Measurements from ENCODE around the gene STAT2.

The STAT2 gene

GRCh38 chr12:56333197-56333678 is 26.7 kb downstream of the STAT2 start:
- Histone ChIP-seq H3K4ac (ENCODE audit: low read depth in 1 of 2, low read length in 2 of 2) (peak overlapping the region in 1 of 2 experiments; percentile 92), H2BK15ac (ENCODE audit: low read depth, poor library complexity, severe bottlenecking) (no peak overlapping the region), H2BK120ac (ENCODE audit: low read depth, low read length) (no peak overlapping the region), H3K9ac (ENCODE audit: low read length) (peak overlapping the region; percentile 98), H2BK5ac (ENCODE audit: low read depth, low read length, poor library complexity, severe bottlenecking) (no peak overlapping the region), H3K79me1 (replicated peaks; ENCODE audit: low read length, poor library complexity, severe bottlenecking) (peaks cover 3% of the 10 kb centered on the region), H3K18ac (ENCODE audit: low read depth in 1 of 2, low read length in 2 of 2) (peak overlapping the region; percentile 68), H2AFZ (ENCODE audit: low read depth, low read length) (peak overlapping the region; percentile 78), H4K91ac (ENCODE audit: low read length) (peak overlapping the region; percentile 62), H3K4me2 (ENCODE audit: low read length, poor library complexity, severe bottlenecking) (peak overlapping the region; percentile 72), H3K14ac (ENCODE audit: low read length in 2 of 2) (no peak overlapping the region), H3K27me3 (ENCODE audit: control insufficient read depth in 1 of 2, insufficient read depth in 1 of 2, low read length in 2 of 2) (no peaks in the 10 kb centered on the region), H3K4me1 (ENCODE audit: control insufficient read depth, insufficient read depth, low read depth, low read length) (peaks cover 6% of the 10 kb centered on the region), H3K4me3 (ENCODE audit: insufficient read depth in 1 of 2, low read depth in 1 of 2, low read length in 2 of 2) (peak overlapping the region in 1 of 2 experiments; percentile 90), H2AK5ac (ENCODE audit: low read length, severe bottlenecking) (peak overlapping the region; percentile 26), H3K27ac (ENCODE audit: low read length, poor library complexity, severe bottlenecking) (peak overlapping the region; percentile 96), H3K9me3 (ENCODE audit: control insufficient read depth, low read length) (no peaks in the 10 kb centered on the region), H4K8ac (ENCODE audit: low read length) (peak overlapping the region; percentile 56), H2BK12ac (ENCODE audit: low read length in 2 of 2) (peak overlapping the region in 1 of 2 experiments; percentile 4), H3K36me3 (ENCODE audit: control insufficient read depth in 1 of 2, insufficient read depth in 2 of 2, low read depth in 1 of 2, low read length in 2 of 2) (peaks cover 0 to under 1% of the 10 kb centered on the region in 2 experiments), H3K23ac (ENCODE audit: low read length in 2 of 2) (no peak overlapping the region)
- 89% methylated on average over 2 of the region's 8 CpGs for WGBS
- no peak for DNase-seq

GRCh38 chr12:56332512-56333196 is 27.3 kb downstream of the STAT2 start:
- Histone ChIP-seq H2BK5ac (ENCODE audit: low read depth, low read length, poor library complexity, severe bottlenecking) (no peak overlapping the region), H3K18ac (ENCODE audit: low read depth in 1 of 2, low read length in 2 of 2) (no peak overlapping the region), H3K27ac (ENCODE audit: low read length, poor library complexity, severe bottlenecking) (no peak overlapping the region), H3K14ac (ENCODE audit: low read length in 2 of 2) (no peak overlapping the region), H3K9me3 (ENCODE audit: control insufficient read depth, low read length) (no peaks in the 10 kb centered on the region), H3K23ac (ENCODE audit: low read length in 2 of 2) (no peak overlapping the region), H3K36me3 (ENCODE audit: control insufficient read depth in 1 of 2, insufficient read depth in 2 of 2, low read depth in 1 of 2, low read length in 2 of 2) (peaks cover 0 to 6% of the 10 kb centered on the region in 2 experiments), H2BK120ac (ENCODE audit: low read depth, low read length) (no peak overlapping the region), H3K9ac (ENCODE audit: low read length) (peak overlapping the region; percentile 98), H4K91ac (ENCODE audit: low read length) (peak overlapping the region; percentile 62), H3K4me3 (ENCODE audit: insufficient read depth in 1 of 2, low read depth in 1 of 2, low read length in 2 of 2) (peak overlapping the region in 1 of 2 experiments; percentile 90), H2BK15ac (ENCODE audit: low read depth, poor library complexity, severe bottlenecking) (no peak overlapping the region), H3K4me2 (ENCODE audit: low read length, poor library complexity, severe bottlenecking) (no peak overlapping the region), H3K4me1 (ENCODE audit: control insufficient read depth, insufficient read depth, low read depth, low read length) (peaks cover 6% of the 10 kb centered on the region), H2BK12ac (ENCODE audit: low read length in 2 of 2) (no peak overlapping the region), H3K27me3 (ENCODE audit: control insufficient read depth in 1 of 2, insufficient read depth in 1 of 2, low read length in 2 of 2) (no peaks in the 10 kb centered on the region), H3K79me1 (replicated peaks; ENCODE audit: low read length, poor library complexity, severe bottlenecking) (peaks cover 3% of the 10 kb centered on the region), H4K8ac (ENCODE audit: low read length) (peak overlapping the region; percentile 56), H2AFZ (ENCODE audit: low read depth, low read length) (no peak overlapping the region), H2AK5ac (ENCODE audit: low read length, severe bottlenecking) (peak overlapping the region; percentile 26), H3K4ac (ENCODE audit: low read depth in 1 of 2, low read length in 2 of 2) (peak overlapping the region; percentile 25 to 92)
- DNase-seq = no peak
- WGBS = 93% methylated on average over 11 of the region's 11 CpGs

GRCh38 chr12:56330936-56331490 is 28.9 kb downstream of the STAT2 start:
- H2BK5ac ChIP-seq (ENCODE audit: low read depth, low read length, poor library complexity, severe bottlenecking) = no peak overlapping the region
- H3K27ac ChIP-seq (ENCODE audit: low read length, poor library complexity, severe bottlenecking) = no peak overlapping the region
- no peak overlapping the region for H3K4ac ChIP-seq (ENCODE audit: low read depth in 1 of 2, low read length in 2 of 2)
- peaks cover 6 to 22% of the 10 kb centered on the region in 2 experiments for H3K36me3 ChIP-seq (ENCODE audit: control insufficient read depth in 1 of 2, insufficient read depth in 2 of 2, low read depth in 1 of 2, low read length in 2 of 2)
- no peak overlapping the region for H3K23ac ChIP-seq (ENCODE audit: low read length in 2 of 2)
- no peak overlapping the region for H2BK120ac ChIP-seq (ENCODE audit: low read depth, low read length)
- H3K4me1 ChIP-seq (ENCODE audit: control insufficient read depth, insufficient read depth, low read depth, low read length) = peaks cover 6% of the 10 kb centered on the region
- no peak overlapping the region for H2BK12ac ChIP-seq (ENCODE audit: low read length in 2 of 2)
- no peak overlapping the region for H4K8ac ChIP-seq (ENCODE audit: low read length)
- H3K9ac ChIP-seq (ENCODE audit: low read length) = no peak overlapping the region
- H2BK15ac ChIP-seq (ENCODE audit: low read depth, poor library complexity, severe bottlenecking) = no peak overlapping the region
- 98% methylated on average over 4 of the region's 7 CpGs for WGBS
- DNase-seq = no peak
- no peaks in the 10 kb centered on the region for H3K27me3 ChIP-seq (ENCODE audit: control insufficient read depth in 1 of 2, insufficient read depth in 1 of 2, low read length in 2 of 2)
- no peak overlapping the region for H3K14ac ChIP-seq (ENCODE audit: low read length in 2 of 2)
- peaks cover 3% of the 10 kb centered on the region for H3K79me1 ChIP-seq (replicated peaks; ENCODE audit: low read length, poor library complexity, severe bottlenecking)
- H4K91ac ChIP-seq (ENCODE audit: low read length) = no peak overlapping the region
- H3K4me2 ChIP-seq (ENCODE audit: low read length, poor library complexity, severe bottlenecking) = no peak overlapping the region
- no peak overlapping the region for H2AFZ ChIP-seq (ENCODE audit: low read depth, low read length)
- no peak overlapping the region for H3K4me3 ChIP-seq (ENCODE audit: insufficient read depth in 1 of 2, low read depth in 1 of 2, low read length in 2 of 2)
- no peak overlapping the region for H3K18ac ChIP-seq (ENCODE audit: low read depth in 1 of 2, low read length in 2 of 2)
- H3K9me3 ChIP-seq (ENCODE audit: control insufficient read depth, low read length) = no peaks in the 10 kb centered on the region
- H2AK5ac ChIP-seq (ENCODE audit: low read length, severe bottlenecking) = no peak overlapping the region

GRCh38 chr12:56326533-56326932 is 33.4 kb downstream of the STAT2 start:
- H3K9me3 ChIP-seq (ENCODE audit: control insufficient read depth, low read length) = no peaks in the 10 kb centered on the region

More at GRCh38 chr12:56326533-56326932, 33.4 kb downstream of the STAT2 start:
- Histone ChIP-seq H3K79me1 (replicated peaks; ENCODE audit: low read length, poor library complexity, severe bottlenecking) (no peaks in the 10 kb centered on the region), H3K4me1 (ENCODE audit: control insufficient read depth, insufficient read depth, low read depth, low read length) (no peaks in the 10 kb centered on the region), H3K36me3 (ENCODE audit: control insufficient read depth in 1 of 2, insufficient read depth in 2 of 2, low read depth in 1 of 2, low read length in 2 of 2) (peaks cover 28 to 64% of the 10 kb centered on the region in 2 experiments), H3K23ac (ENCODE audit: low read length in 2 of 2) (no peak overlapping the region), H2BK120ac (ENCODE audit: low read depth, low read length) (no peak overlapping the region), H3K27me3 (ENCODE audit: control insufficient read depth in 1 of 2, insufficient read depth in 1 of 2, low read length in 2 of 2) (no peaks in the 10 kb centered on the region), H4K91ac (ENCODE audit: low read length) (no peak overlapping the region), H2BK5ac (ENCODE audit: low read depth, low read length, poor library complexity, severe bottlenecking) (no peak overlapping the region), H2BK12ac (ENCODE audit: low read length in 2 of 2) (no peak overlapping the region), H2AK5ac (ENCODE audit: low read length, severe bottlenecking) (no peak overlapping the region), H3K4me3 (ENCODE audit: insufficient read depth in 1 of 2, low read depth in 1 of 2, low read length in 2 of 2) (no peak overlapping the region), H3K4ac (ENCODE audit: low read depth in 1 of 2, low read length in 2 of 2) (no peak overlapping the region), H3K27ac (ENCODE audit: low read length, poor library complexity, severe bottlenecking) (no peak overlapping the region), H2BK15ac (ENCODE audit: low read depth, poor library complexity, severe bottlenecking) (no peak overlapping the region), H3K18ac (ENCODE audit: low read depth in 1 of 2, low read length in 2 of 2) (no peak overlapping the region), H3K14ac (ENCODE audit: low read length in 2 of 2) (no peak overlapping the region), H3K9ac (ENCODE audit: low read length) (no peak overlapping the region), H2AFZ (ENCODE audit: low read depth, low read length) (no peak overlapping the region), H3K4me2 (ENCODE audit: low read length, poor library complexity, severe bottlenecking) (no peak overlapping the region), H4K8ac (ENCODE audit: low read length) (no peak overlapping the region)
- no peak for DNase-seq
- WGBS = 90% methylated on average over 6 of the region's 6 CpGs
